SHP77 (cell line): ENCODE measurements around the gene TAOK3.
"Not testable (repeated sequence)": the region's sequence is repeated elsewhere in the genome, so short reads cannot be mapped to it uniquely, and the experiment has no call there.

Experiments
- DNase-seq, 2 experiments: peaks; one replicate each; lab custom pipeline; 2025; lab: John Stamatoyannopoulos, UW

The TAOK3 gene

GRCh38 chr12:118372541-118373495, at the start of gene TAOK3:
TAOK3 (minus strand) TSS chr12:118372907; CDS start chr12:118255567, 117,340 bp downstream.
- peak; percentile 99 for DNase-seq

- no peak for DNase-seq
Measured at GRCh38 chr12:118420673-118421072, 48.0 kb upstream of the TAOK3 start.

GRCh38 chr12:118418385-118419057, 45.8 kb upstream of the TAOK3 start:
- no peak for DNase-seq

- no peak for DNase-seq
Measured at GRCh38 chr12:118417942-118418341, 45.2 kb upstream of the TAOK3 start.

GRCh38 chr12:118409834-118410233, 37.1 kb upstream of the TAOK3 start:
- no peak for DNase-seq

GRCh38 chr12:118408241-118408640, 35.5 kb upstream of the TAOK3 start:
- DNase-seq: not testable (repeated sequence)

- peak; percentile 41 to 61 for DNase-seq
Measured at GRCh38 chr12:118404876-118405521, 32.3 kb upstream of the TAOK3 start.

GRCh38 chr12:118402251-118402650, 29.5 kb upstream of the TAOK3 start:
- DNase-seq: no peak

GRCh38 chr12:118398940-118399339, 26.2 kb upstream of the TAOK3 start:
- DNase-seq: no peak

GRCh38 chr12:118398524-118398923, 25.8 kb upstream of the TAOK3 start:
- DNase-seq: no peak

- no peak for DNase-seq
Measured at GRCh38 chr12:118397708-118398440, 25.2 kb upstream of the TAOK3 start.

- DNase-seq: no peak
Measured at GRCh38 chr12:118391836-118392235, 19.1 kb upstream of the TAOK3 start.

GRCh38 chr12:118391424-118391823, 18.7 kb upstream of the TAOK3 start:
- no peak for DNase-seq

- peak; percentile 37 to 70 for DNase-seq
Measured at GRCh38 chr12:118377884-118378470, 5.3 kb upstream of the TAOK3 start.

- no peak for DNase-seq
Measured at GRCh38 chr12:118377021-118377883, 4.5 kb upstream of the TAOK3 start.

- peak; percentile 80 to 87 for DNase-seq
Measured at GRCh38 chr12:118376089-118377020, 3.6 kb upstream of the TAOK3 start, which contains the start of gene SUDS3. SUDS3 (plus strand) TSS chr12:118376555; CDS start chr12:118376692, 137 bp downstream.

GRCh38 chr12:118375348-118375747, 2.6 kb upstream of the TAOK3 start:
- peak; percentile 14 to 39 for DNase-seq

GRCh38 chr12:118374909-118375308, 2.2 kb upstream of the TAOK3 start:
- no peak for DNase-seq

- no peak for DNase-seq
Measured at GRCh38 chr12:118374126-118374725, 1.5 kb upstream of the TAOK3 start.
